ENCODE measurements around the gene ZNF554. TPM values are rescaled to one million over a fixed set of nuclear protein-coding genes. Genes with fewer than 3 reads are reported as not detected.

Gene ZNF554
- total RNA-seq, 1 donor from 2014 or later = 12.6 TPM

- Mint-ChIP-seq H3K27me3 (ENCODE audit: low read depth) (no peaks in the 10 kb centered on the region), H3K4me1 (no peaks in the 10 kb centered on the region), H3K36me3 (peaks cover 7% of the 10 kb centered on the region), H3K4me3 (no peak overlapping the region), H3K27ac (no peak overlapping the region), H3K9me3 (no peaks in the 10 kb centered on the region)
- no peak for TF ChIP-seq CTCF (IDR thresholded peaks at IDR 0.05; ENCODE audit: unreplicated experiment)
- DNase-seq (ENCODE audit: low spot score in 2 of 2, unreplicated experiment in 2 of 2) = no peak
Observed at GRCh38 chr19:2812414-2813234, 7.0 kb upstream of the ZNF554 start.

- Mint-ChIP-seq H3K4me3 (no peak overlapping the region), H3K36me3 (peaks cover 7% of the 10 kb centered on the region), H3K4me1 (no peaks in the 10 kb centered on the region), H3K27me3 (ENCODE audit: low read depth) (no peaks in the 10 kb centered on the region), H3K9me3 (no peaks in the 10 kb centered on the region), H3K27ac (no peak overlapping the region)
- TF ChIP-seq CTCF (IDR thresholded peaks at IDR 0.05; ENCODE audit: unreplicated experiment) = no peak
- no peak for DNase-seq (ENCODE audit: low spot score in 2 of 2, unreplicated experiment in 2 of 2)
Observed at GRCh38 chr19:2813235-2814160, 6.2 kb upstream of the ZNF554 start.

GRCh38 chr19:2814426-2814825, 5.2 kb upstream of the ZNF554 start:
- H3K9me3 Mint-ChIP-seq = no peaks in the 10 kb centered on the region
- H3K4me1 Mint-ChIP-seq = no peaks in the 10 kb centered on the region
- H3K27ac Mint-ChIP-seq = no peak overlapping the region
- no peak overlapping the region for H3K4me3 Mint-ChIP-seq
- no peak for DNase-seq (ENCODE audit: low spot score in 2 of 2, unreplicated experiment in 2 of 2)
- no peak for TF ChIP-seq CTCF (IDR thresholded peaks at IDR 0.05; ENCODE audit: unreplicated experiment)
- no peaks in the 10 kb centered on the region for H3K27me3 Mint-ChIP-seq (ENCODE audit: low read depth)
- no peaks in the 10 kb centered on the region for H3K36me3 Mint-ChIP-seq

GRCh38 chr19:2815191-2815614, 4.5 kb upstream of the ZNF554 start:
- H3K27me3 Mint-ChIP-seq (ENCODE audit: low read depth) = no peaks in the 10 kb centered on the region
- no peak overlapping the region for H3K27ac Mint-ChIP-seq
- no peaks in the 10 kb centered on the region for H3K9me3 Mint-ChIP-seq
- H3K4me1 Mint-ChIP-seq = peaks cover under 1% of the 10 kb centered on the region
- no peak for DNase-seq (ENCODE audit: low spot score in 2 of 2, unreplicated experiment in 2 of 2)
- TF ChIP-seq CTCF (IDR thresholded peaks at IDR 0.05; ENCODE audit: unreplicated experiment) = no peak
- H3K4me3 Mint-ChIP-seq = no peak overlapping the region
- H3K36me3 Mint-ChIP-seq = no peaks in the 10 kb centered on the region

- Mint-ChIP-seq H3K27me3 (ENCODE audit: low read depth) (no peaks in the 10 kb centered on the region), H3K4me1 (peaks cover 3% of the 10 kb centered on the region), H3K4me3 (no peak overlapping the region), H3K36me3 (no peaks in the 10 kb centered on the region), H3K9me3 (no peaks in the 10 kb centered on the region), H3K27ac (no peak overlapping the region)
- no peak for DNase-seq (ENCODE audit: low spot score in 2 of 2, unreplicated experiment in 2 of 2)
- TF ChIP-seq CTCF (IDR thresholded peaks at IDR 0.05; ENCODE audit: unreplicated experiment) = no peak
Observed at GRCh38 chr19:2815923-2816322, 3.7 kb upstream of the ZNF554 start.
